Calu3 (cell line): Measurements from ENCODE around the gene NUMBL. TPM values are rescaled to one million over a fixed set of nuclear protein-coding genes. Genes with fewer than 3 reads are reported as not detected.
"Not testable (repeated sequence)": the region's sequence is repeated elsewhere in the genome, so short reads cannot be mapped to it uniquely, and the experiment has no call there.

Source experiments
- BruUV-seq: library from RNA; stranded (reverse); fragments of 400-500 nt; replicated peaks from 2 replicates; lab custom pipeline; 2021; lab: Mats Ljungman, UMichigan
- CTCF ChIA-PET: fragments of 300-600 bp; sonication (Branson Sonifier 250); formaldehyde crosslinking; loops from one replicate; lab custom pipeline; 2022; ENCODE audit warnings: antibody characterized with exemption; lab: Charles Lee
- DNase-seq: peaks from one replicate; pipeline ENCODE4 v3.0.0; 2022
- H3K27ac Mint-ChIP-seq: one replicate; pipeline ENCODE4 v1.8.0; 2022; ENCODE audit warnings: mixed read lengths; ENCODE audit not compliant: unreplicated experiment
- H3K27me3 Mint-ChIP-seq: one replicate; pipeline ENCODE4 v1.8.0; 2022; ENCODE audit warnings: mixed read lengths; ENCODE audit not compliant: unreplicated experiment
- H3K36me3 Mint-ChIP-seq: one replicate; pipeline ENCODE4 v1.8.0; 2022; ENCODE audit warnings: mild to moderate bottlenecking, moderate library complexity, mixed read lengths; ENCODE audit not compliant: insufficient read depth, unreplicated experiment
- H3K4me1 Mint-ChIP-seq: one replicate; pipeline ENCODE4 v1.8.0; 2022; ENCODE audit warnings: mild to moderate bottlenecking, low read depth, mixed read lengths; ENCODE audit not compliant: unreplicated experiment
- H3K4me3 Mint-ChIP-seq: one replicate; pipeline ENCODE4 v1.8.0; 2022; ENCODE audit warnings: mild to moderate bottlenecking, low read depth, moderate library complexity, mixed read lengths; ENCODE audit not compliant: unreplicated experiment
- H3K9me3 Mint-ChIP-seq: one replicate; pipeline ENCODE4 v1.8.0; 2022; ENCODE audit warnings: low read depth, mixed read lengths; ENCODE audit not compliant: unreplicated experiment
- intact Hi-C: fragments of 100-400 bp; cut with micrococcal nuclease; formaldehyde crosslinking; loops from one replicate; pipeline ENCODE4 v1.10.0; 2022; ENCODE audit not compliant: unreplicated experiment
- total RNA-seq: library from RNA; stranded (reverse); gene quantifications from 2 replicates; pipeline ENCODE4 v1.2.3, GENCODE V29; 2022
- TF ChIP-seq, protein P1 (sequence below): fragments of 200-600 bp; IDR thresholded peaks from one replicate; pipeline ENCODE4 v1.8.0; 2022; ENCODE audit warnings: antibody characterized with exemption; ENCODE audit not compliant: unreplicated experiment

NUMBL gene
- total RNA-seq, 1 experiment from 2014 or later, result 21.4 TPM

DNA sequence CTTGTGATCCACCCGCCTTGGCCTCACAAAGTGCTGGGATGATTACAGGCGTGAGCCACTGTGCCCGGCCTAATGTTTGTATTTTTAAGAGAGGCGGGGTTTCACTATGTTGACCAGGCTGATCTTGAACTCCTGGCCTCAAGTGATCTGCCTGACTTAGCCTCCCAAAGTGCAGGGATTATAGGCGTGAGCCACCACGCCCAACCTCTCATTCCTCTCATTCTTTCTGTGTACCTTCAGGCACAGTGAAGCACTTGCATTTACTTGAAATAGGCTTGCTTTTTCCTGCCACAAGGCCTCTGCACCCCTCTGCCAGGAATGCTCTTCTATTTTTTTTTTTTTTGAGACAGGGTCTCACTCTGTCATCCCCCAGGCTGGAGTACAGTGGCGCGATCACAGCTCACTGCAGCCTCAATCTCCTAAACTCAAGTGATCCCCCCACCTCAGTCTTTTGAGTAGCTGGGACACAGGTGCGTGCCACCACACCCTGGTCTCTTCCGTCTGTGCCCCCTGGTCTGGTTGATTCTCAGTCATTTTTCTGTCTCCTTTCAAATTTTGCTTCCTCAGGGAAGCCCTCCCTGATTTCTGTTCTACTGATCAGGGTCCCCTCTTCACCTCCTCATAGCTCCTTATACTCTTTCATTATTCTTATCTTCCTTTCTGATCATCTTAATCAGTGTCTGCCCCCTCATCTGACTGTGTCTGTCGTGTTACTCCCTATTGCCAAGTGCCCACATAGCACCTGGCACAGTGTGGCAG, 44.7 kb upstream of the NUMBL start:
- Mint-ChIP-seq H3K27ac (no peak overlapping the region), H3K9me3 (no peaks in the 10 kb centered on the region), H3K4me1 (peaks cover 9% of the 10 kb centered on the region), H3K27me3 (no peaks in the 10 kb centered on the region), H3K36me3 (peaks cover 91% of the 10 kb centered on the region), H3K4me3 (no peak overlapping the region)
- no TSS peak for BruUV-seq
- TF ChIP-seq, protein P1, sequence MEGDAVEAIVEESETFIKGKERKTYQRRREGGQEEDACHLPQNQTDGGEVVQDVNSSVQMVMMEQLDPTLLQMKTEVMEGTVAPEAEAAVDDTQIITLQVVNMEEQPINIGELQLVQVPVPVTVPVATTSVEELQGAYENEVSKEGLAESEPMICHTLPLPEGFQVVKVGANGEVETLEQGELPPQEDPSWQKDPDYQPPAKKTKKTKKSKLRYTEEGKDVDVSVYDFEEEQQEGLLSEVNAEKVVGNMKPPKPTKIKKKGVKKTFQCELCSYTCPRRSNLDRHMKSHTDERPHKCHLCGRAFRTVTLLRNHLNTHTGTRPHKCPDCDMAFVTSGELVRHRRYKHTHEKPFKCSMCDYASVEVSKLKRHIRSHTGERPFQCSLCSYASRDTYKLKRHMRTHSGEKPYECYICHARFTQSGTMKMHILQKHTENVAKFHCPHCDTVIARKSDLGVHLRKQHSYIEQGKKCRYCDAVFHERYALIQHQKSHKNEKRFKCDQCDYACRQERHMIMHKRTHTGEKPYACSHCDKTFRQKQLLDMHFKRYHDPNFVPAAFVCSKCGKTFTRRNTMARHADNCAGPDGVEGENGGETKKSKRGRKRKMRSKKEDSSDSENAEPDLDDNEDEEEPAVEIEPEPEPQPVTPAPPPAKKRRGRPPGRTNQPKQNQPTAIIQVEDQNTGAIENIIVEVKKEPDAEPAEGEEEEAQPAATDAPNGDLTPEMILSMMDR, result no peak
- intact Hi-C loops, result no loop called here
- no peak for DNase-seq
- CTCF ChIA-PET, result no interaction called here

DNA sequence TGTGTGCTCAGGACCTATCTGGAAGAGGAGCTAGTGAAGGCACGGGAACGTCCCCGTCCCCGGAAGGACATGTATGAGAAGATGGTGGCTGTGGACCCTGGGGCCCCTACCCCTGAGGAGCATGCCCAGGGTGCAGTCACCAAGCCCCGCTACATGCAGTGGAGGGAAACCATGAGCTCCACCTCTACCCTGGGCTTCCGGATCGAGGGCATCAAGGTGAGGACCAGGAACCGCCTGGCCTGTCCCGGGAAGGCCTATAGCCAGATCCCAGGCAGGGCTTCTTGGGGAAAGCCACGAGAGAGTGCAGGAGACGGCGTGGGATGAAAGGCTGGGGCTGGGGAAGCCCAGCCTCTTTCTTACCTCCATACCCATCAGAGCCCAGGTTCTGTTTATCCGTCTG, 42.7 kb upstream of the NUMBL start:
- intact Hi-C loops, result no loop called here
- Mint-ChIP-seq H3K36me3 (peaks cover 84% of the 10 kb centered on the region), H3K9me3 (no peaks in the 10 kb centered on the region), H3K4me3 (no peak overlapping the region), H3K27ac (no peak overlapping the region), H3K4me1 (peaks cover 9% of the 10 kb centered on the region), H3K27me3 (no peaks in the 10 kb centered on the region)
- DNase-seq, result no peak
- TF ChIP-seq, protein P1, result no peak
- no TSS peak for BruUV-seq
- CTCF ChIA-PET, result interaction anchor here (0.6 kb wide), 2 partner anchors 326 to 687 kb away, joined by 4 to 5 read pairs; no protein-coding TSS in a partner anchor

DNA sequence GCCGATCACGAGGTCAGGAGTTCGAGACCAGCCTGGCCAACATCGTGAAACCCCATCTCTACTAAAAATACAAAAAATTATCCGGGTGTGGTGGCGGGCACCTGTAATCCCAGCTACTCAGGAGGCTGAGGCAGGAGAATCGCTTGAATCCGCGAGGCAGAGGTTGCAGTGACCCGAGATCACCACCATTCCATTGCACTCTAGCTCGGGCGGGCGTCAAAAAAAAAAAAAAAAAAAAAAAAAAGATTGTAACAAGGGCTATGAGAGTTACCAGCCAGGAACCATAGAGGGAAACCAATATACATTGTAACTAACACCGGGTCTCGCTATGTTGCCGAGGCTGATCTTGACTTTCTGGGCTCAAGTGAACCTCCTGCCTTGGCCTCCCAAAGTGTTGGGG, 41.9 kb upstream of the NUMBL start:
- peaks cover 84% of the 10 kb centered on the region for H3K36me3 Mint-ChIP-seq

DNA sequence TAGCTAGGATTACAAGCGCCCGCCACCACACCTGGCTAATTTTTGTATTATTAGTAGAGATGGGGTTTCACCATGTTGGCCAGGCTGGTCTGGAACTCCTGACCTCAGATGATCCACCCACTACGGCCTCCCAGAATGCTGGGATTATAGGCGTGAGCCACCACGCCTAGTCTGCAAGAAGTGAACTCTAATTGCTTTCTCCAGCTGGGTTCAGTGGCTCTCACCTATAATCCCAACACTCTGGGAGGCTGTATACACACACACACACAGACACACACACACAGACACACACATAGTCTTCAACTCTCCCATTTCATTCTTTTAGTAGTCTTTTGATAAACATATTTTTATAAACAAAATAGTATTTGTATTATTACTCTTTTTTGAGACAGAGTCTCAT, 39.6 kb upstream of the NUMBL start:
- BruUV-seq, H3K9me3 Mint-ChIP-seq, H3K27me3 Mint-ChIP-seq, H3K4me3 Mint-ChIP-seq, H3K4me1 Mint-ChIP-seq, DNase-seq, CTCF ChIA-PET, intact Hi-C loops, H3K27ac Mint-ChIP-seq: not testable (repeated sequence)
- H3K36me3 Mint-ChIP-seq, result peaks cover 86% of the 10 kb centered on the region

More for the DNA sequence above, 41.9 kb upstream of the NUMBL start:
- H3K4me1 Mint-ChIP-seq, H3K27ac Mint-ChIP-seq, intact Hi-C loops, CTCF ChIA-PET, BruUV-seq, H3K27me3 Mint-ChIP-seq, DNase-seq, H3K4me3 Mint-ChIP-seq, H3K9me3 Mint-ChIP-seq: not testable (repeated sequence)

DNA sequence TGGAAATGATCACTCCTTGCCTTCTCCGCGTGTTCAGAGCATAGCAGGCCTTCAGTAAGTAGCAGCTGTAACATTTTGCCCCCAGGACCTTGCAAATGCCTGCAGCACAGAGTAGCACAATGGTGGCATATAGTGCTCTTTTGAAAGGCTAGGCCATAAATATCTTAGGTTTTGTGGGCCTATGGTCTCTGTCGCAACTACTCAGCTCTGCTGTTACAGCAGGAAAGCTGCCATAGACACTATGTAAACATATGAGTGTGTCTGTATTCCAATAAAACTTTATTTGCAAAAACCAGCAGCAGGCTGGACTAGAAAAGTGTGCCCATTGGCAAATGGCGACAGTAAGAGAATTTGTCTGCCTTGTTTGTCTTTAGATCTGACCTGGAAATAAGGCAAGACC, 35.8 kb upstream of the NUMBL start:
- no peak for DNase-seq
- H3K4me1 Mint-ChIP-seq, result peaks cover 21% of the 10 kb centered on the region
- no peak overlapping the region for H3K4me3 Mint-ChIP-seq
- CTCF ChIA-PET, result no interaction called here
- no peak overlapping the region for H3K27ac Mint-ChIP-seq
- intact Hi-C loops, result no loop called here
- no TSS peak for BruUV-seq
- peaks cover 82% of the 10 kb centered on the region for H3K36me3 Mint-ChIP-seq
- peaks cover 3% of the 10 kb centered on the region for H3K9me3 Mint-ChIP-seq
- TF ChIP-seq, protein P1, result no peak
- no peaks in the 10 kb centered on the region for H3K27me3 Mint-ChIP-seq
